Glutamatergic neuron (in vitro differentiated cells): ENCODE measurements around the gene RPL22. TPM values are rescaled to one million over a fixed set of nuclear protein-coding genes. Genes with fewer than 3 reads are reported as not detected.
A peak's percentile ranks its signal among the peaks of the same experiment; 100 is the strongest.

ENCODE experiments used
- DNase-seq: peaks from one replicate; pipeline ENCODE4 v3.0.0; 2022
- H3K27ac Mint-ChIP-seq: one replicate; pipeline ENCODE4 v1.8.0; 2020; ENCODE audit warnings: mild to moderate bottlenecking, mixed read lengths, inconsistent platforms; ENCODE audit not compliant: unreplicated experiment
- H3K27me3 Mint-ChIP-seq: one replicate; pipeline ENCODE4 v1.8.0; 2020; ENCODE audit warnings: mild to moderate bottlenecking, moderate library complexity, mixed read lengths, inconsistent platforms; ENCODE audit not compliant: unreplicated experiment
- H3K36me3 Mint-ChIP-seq: one replicate; pipeline ENCODE4 v1.8.0; 2020; ENCODE audit warnings: mild to moderate bottlenecking, mixed read lengths, inconsistent platforms; ENCODE audit not compliant: unreplicated experiment
- H3K4me1 Mint-ChIP-seq: one replicate; pipeline ENCODE4 v1.8.0; 2020; ENCODE audit warnings: mild to moderate bottlenecking, low read depth, mixed read lengths, inconsistent platforms; ENCODE audit not compliant: unreplicated experiment
- H3K4me3 Mint-ChIP-seq: one replicate; pipeline ENCODE4 v1.8.0; 2020; ENCODE audit warnings: mild to moderate bottlenecking, mixed read lengths, inconsistent platforms; ENCODE audit not compliant: unreplicated experiment
- H3K9me3 Mint-ChIP-seq: one replicate; pipeline ENCODE4 v1.8.0; 2020; ENCODE audit warnings: mild to moderate bottlenecking, moderate library complexity, mixed read lengths, inconsistent platforms; ENCODE audit not compliant: unreplicated experiment
- CTCF ChIP-seq: fragments of 200-600 bp; sonication (generic); IDR thresholded peaks from one replicate; pipeline ENCODE4 v1.5.0; 2021; ENCODE audit not compliant: partially characterized antibody, unreplicated experiment
- total RNA-seq: library from RNA; stranded (reverse); fragmentation: NEBNext Ultra II Directional; extraction: Animal tissue kit (Norgen Biotek cat#: 25700); gene quantifications from one replicate; pipeline ENCODE4 v1.2.1, GENCODE V29; 2021; ENCODE audit not compliant: unreplicated experiment

RPL22 gene
- total RNA-seq, 1 donor from 2014 or later: 275 TPM

- Mint-ChIP-seq H3K9me3 (no peaks in the 10 kb centered on the region), H3K4me3 (no peak overlapping the region), H3K4me1 (peaks cover 12% of the 10 kb centered on the region), H3K36me3 (no peaks in the 10 kb centered on the region), H3K27me3 (peaks cover 7% of the 10 kb centered on the region), H3K27ac (no peak overlapping the region)
- DNase-seq: no peak
- no peak for TF ChIP-seq CTCF
These were observed 31.7 kb downstream of the RPL22 start for GRCh38 chr1:6167391-6168303.

GRCh38 chr1:6166655-6167390 lies 32.6 kb downstream of the RPL22 start:
- H3K4me1 Mint-ChIP-seq: peaks cover 12% of the 10 kb centered on the region
- H3K27me3 Mint-ChIP-seq: peaks cover 8% of the 10 kb centered on the region
- no peak for TF ChIP-seq CTCF

GRCh38 chr1:6166221-6166620 lies 33.2 kb downstream of the RPL22 start:
- Mint-ChIP-seq H3K27me3 (peaks cover 6% of the 10 kb centered on the region), H3K36me3 (no peaks in the 10 kb centered on the region), H3K27ac (no peak overlapping the region), H3K9me3 (peaks cover 2% of the 10 kb centered on the region), H3K4me3 (no peak overlapping the region), H3K4me1 (peaks cover 10% of the 10 kb centered on the region)
- no peak for TF ChIP-seq CTCF
- DNase-seq: no peak

More at GRCh38 chr1:6166655-6167390, 32.6 kb downstream of the RPL22 start:
- Mint-ChIP-seq H3K36me3 (no peaks in the 10 kb centered on the region), H3K27ac (no peak overlapping the region), H3K4me3 (no peak overlapping the region), H3K9me3 (peaks cover 2% of the 10 kb centered on the region)
- no peak for DNase-seq

- no peak overlapping the region for H3K4me3 Mint-ChIP-seq
- H3K27ac Mint-ChIP-seq: no peak overlapping the region
- no peaks in the 10 kb centered on the region for H3K36me3 Mint-ChIP-seq
- peaks cover 2% of the 10 kb centered on the region for H3K9me3 Mint-ChIP-seq
- peaks cover 10% of the 10 kb centered on the region for H3K4me1 Mint-ChIP-seq
- DNase-seq: no peak
- no peak for TF ChIP-seq CTCF
- H3K27me3 Mint-ChIP-seq: peaks cover 7% of the 10 kb centered on the region
These were observed 33.9 kb downstream of the RPL22 start for GRCh38 chr1:6165441-6165985.

GRCh38 chr1:6165027-6165426 lies 34.4 kb downstream of the RPL22 start:
- H3K27ac Mint-ChIP-seq: peak overlapping the region; percentile 35
- H3K27me3 Mint-ChIP-seq: peaks cover 8% of the 10 kb centered on the region
- H3K4me3 Mint-ChIP-seq: peak overlapping the region; percentile 60
- no peak for TF ChIP-seq CTCF
- H3K4me1 Mint-ChIP-seq: peaks cover 10% of the 10 kb centered on the region
- no peaks in the 10 kb centered on the region for H3K36me3 Mint-ChIP-seq
- no peak for DNase-seq
- peaks cover 2% of the 10 kb centered on the region for H3K9me3 Mint-ChIP-seq
